Left kidney (tissue), 8 donors: ENCODE results near the gene STX11. TPM values are rescaled to one million over a fixed set of nuclear protein-coding genes. Genes with fewer than 3 reads are reported as not detected.
"Not testable (repeated sequence)": the region's sequence is repeated elsewhere in the genome, so short reads cannot be mapped to it uniquely, and the experiment has no call there.

Source experiments
- DNase-seq: peaks from one replicate; pipeline ENCODE4 v3.0.0-alpha.2; 2013
- long read RNA-seq, 8 donors: transcript quantifications; one replicate each; lab custom pipeline, GENCODE V29; 2026
- polyA plus RNA-seq: library from polyadenylated mRNA; unstranded; fragments of 120-200 nt; gene quantifications from one replicate; pipeline ENCODE4 v1.2.1, GENCODE V29; 2013; ENCODE audit not compliant: insufficient read length

STX11 gene
- 0.27 TPM for polyA plus RNA-seq
- long read RNA-seq, donor 1: 0 reads
- long read RNA-seq, donor 2: 0 reads
- long read RNA-seq, donor 3: 0 reads
- long read RNA-seq, donor 4: 0 reads
- long read RNA-seq, donor 5: 0 reads
- long read RNA-seq, donor 6: 0 reads
- long read RNA-seq, donor 7: 0 reads
- long read RNA-seq, donor 8: 0 reads

DNA sequence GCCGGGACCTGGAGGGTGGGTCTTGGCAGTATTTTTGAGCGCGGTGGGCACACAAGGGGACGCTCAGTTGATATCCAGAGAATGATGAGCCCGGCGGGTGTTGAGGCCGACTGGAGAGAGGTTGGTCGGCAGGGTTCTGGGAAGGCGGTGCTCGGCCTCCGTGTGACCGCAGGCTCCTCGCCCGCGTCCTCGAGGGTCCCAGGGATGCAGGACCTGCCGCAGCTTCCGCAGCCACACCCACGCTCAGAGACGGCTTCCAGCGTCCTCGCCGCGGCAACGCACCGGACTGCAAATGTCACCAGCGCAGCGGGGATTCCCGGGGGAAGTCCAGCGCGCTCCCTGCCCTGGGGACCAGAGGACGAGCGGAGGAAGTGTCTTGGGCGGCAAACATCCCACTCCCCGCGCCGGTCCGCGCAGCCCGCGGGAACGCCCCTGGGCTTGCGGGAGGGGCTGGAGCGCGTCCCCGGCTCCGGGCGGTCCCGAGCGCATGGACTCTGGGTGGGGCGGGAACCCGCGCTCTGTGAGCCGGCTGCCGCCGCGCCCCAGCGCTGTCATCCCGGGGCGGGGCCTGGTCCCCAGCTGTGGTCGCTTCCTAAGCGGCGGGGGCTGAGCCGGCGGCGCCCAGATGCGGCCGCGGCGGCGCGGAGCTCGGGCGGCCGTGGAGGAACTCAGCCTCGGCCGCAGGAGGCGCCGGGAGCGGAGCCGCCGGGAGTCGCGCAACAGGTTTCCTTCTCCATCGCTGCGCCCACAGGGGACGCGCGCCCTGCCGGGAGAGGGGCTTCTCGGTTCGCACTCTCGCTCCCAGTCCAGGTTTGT is at the start of gene STX11:
Gene STX11 (plus strand): TSS at position 624 of the 816 bp plus-strand sequence. CDS start 36,111 bp downstream, outside the sequence.
- peak; percentile 47 for DNase-seq

- no peak for DNase-seq
These were observed 47.2 kb upstream of the STX11 start for GRCh38 chr6:144103026-144103563.

DNA sequence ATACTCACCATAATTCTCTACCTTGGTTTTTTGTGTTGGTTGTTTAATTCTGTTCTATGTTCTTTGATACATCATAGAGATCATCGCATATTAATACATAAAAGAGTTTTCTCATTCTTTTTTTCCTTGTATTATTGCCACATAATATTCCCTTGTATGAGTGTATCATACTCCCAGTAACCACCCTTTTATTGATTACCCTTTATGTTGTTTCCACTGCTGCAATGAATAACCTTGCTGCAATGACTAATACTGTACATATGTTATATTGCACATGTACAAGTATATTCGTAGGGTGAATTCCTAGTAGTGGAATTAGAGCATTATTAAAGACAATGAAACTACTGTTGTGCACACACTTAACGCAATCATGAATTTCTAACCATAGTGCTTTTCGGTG is 45.8 kb upstream of the STX11 start:
- no peak for DNase-seq

DNA sequence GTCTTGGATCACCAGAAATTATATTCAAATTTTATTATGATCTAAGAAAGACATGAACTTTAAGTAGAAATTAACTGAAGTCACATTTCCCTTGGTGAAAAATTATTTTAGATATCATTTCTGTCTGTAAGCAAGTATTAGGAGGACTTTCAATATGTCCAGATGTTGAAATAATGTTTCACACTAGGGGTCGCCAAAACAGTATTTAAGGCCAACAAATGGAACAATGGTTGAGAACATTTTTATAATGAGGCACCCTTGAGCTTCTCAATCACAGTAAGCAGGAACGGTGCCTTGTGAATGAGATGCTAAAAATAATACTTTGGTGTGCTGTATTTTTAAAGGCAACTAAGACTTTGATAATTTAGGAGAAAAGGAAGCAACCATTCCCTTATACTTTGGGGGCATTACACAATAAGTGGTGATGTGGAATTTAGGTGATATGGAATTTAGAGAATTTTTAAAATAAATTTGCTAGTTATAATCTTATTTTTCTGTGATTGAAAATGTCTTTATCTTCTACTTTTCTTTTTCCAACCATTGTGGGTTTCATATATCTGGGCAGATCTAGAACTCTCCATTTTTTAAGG is 45.3 kb upstream of the STX11 start:
- DNase-seq: peak; percentile 77

DNA sequence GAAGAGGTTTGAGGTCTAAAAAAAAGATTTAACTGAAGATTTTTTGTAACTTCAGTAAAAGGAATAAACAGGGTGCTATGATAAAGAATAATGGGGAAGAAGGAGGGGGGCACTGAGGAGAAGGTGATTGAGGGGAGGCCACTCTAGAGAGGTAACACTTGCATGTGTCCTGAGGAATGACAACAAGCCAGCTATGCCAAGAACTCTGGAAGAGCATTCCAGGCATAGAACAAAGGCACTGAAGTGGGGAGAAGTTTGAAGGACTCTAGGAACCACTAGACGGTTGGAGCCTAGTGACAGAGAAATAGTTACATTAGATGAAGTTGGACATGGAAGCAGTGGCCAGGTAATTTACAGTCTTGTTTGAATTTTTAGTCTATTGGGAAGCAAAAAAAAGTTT is 44.1 kb upstream of the STX11 start:
- peak; percentile 7 for DNase-seq

- DNase-seq: no peak
These were observed 40.1 kb upstream of the STX11 start for GRCh38 chr6:144110210-144110609.

- no peak for DNase-seq
These were observed 37.0 kb upstream of the STX11 start for GRCh38 chr6:144113366-144113765.

GRCh38 chr6:144115219-144115618 is 35.1 kb upstream of the STX11 start:
- no peak for DNase-seq

DNA sequence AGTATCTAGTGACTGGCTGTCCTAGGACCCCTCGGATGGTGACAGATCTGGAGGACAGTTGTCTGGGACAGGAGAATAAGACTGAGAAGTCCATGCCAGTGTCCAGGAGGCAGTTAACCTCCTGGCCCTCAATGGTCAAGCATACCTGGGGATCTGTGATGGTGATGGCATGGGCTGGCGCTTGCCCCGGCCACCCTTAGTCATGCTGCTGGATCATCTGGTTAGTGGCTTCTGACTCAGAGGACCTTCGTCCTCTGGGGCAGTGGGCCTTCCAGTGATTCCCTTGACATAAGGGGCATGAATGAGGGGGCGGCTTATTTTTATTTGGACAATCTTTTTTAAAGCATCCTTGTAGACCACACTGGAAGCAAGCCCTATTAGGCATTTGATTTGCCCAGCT is 30.9 kb upstream of the STX11 start:
- DNase-seq: no peak

GRCh38 chr6:144122861-144123260 is 27.5 kb upstream of the STX11 start:
- DNase-seq: no peak

DNA sequence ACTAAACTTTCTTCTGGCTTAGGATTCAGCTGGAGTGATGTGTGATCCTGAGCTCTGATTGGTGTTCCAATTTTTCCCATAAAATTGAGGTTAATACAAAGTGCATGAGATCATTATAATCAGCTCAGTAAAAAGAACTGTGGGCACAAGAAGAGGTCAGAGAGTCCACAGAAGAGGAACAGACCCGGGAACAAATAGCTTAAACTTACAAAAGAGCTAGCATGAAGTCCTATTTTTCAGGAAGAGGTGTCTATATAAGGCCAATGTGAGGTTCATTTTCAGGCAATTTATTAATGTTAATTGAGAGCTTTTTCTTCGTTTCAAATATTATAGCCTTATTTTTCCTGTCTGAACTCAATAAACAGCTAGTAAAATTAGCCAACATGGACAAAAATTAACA is 26.9 kb upstream of the STX11 start:
- no peak for DNase-seq

- DNase-seq: no peak
These were observed 26.5 kb upstream of the STX11 start for GRCh38 chr6:144123836-144124235.

DNA sequence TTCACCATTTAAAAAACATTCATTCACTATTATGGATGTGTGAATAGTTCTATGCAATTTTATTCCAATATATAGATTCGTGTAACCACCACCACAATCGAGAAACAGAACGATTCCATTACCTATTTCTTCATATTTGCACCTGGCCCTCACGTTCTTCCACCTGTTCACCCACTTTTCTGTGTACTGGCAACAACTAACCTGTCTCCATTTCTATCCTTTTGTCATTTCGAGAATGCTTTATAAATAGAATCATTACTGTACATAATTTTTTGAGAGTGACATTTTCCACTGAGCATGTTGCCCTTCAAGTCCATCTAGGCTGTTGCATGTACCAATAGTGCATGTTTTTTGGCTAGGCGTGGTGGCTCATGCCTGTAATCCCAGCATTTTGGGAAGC is 23.2 kb upstream of the STX11 start:
- DNase-seq: no peak

DNA sequence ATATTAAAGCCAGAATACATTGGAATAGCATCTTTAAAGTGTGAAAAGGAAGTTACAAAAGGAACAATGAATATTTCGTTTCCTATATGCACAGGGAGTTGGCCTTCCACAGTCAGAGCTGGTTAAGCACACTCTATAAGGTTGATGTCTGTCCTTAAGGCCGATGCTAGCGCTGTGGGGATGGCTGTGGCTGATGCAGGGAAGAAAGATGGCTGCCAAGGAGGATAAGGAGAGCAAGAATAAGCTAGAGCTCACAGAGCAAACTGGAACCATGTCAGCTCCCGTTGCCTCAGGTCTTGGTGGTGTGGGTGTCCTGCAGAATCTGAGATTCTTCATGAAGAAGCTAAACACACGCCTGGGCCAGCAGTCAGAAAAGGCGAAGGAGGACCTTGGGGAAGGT is 20.8 kb upstream of the STX11 start:
- DNase-seq: no peak

- no peak for DNase-seq
These were observed 19.0 kb upstream of the STX11 start for GRCh38 chr6:144131248-144131709.

DNA sequence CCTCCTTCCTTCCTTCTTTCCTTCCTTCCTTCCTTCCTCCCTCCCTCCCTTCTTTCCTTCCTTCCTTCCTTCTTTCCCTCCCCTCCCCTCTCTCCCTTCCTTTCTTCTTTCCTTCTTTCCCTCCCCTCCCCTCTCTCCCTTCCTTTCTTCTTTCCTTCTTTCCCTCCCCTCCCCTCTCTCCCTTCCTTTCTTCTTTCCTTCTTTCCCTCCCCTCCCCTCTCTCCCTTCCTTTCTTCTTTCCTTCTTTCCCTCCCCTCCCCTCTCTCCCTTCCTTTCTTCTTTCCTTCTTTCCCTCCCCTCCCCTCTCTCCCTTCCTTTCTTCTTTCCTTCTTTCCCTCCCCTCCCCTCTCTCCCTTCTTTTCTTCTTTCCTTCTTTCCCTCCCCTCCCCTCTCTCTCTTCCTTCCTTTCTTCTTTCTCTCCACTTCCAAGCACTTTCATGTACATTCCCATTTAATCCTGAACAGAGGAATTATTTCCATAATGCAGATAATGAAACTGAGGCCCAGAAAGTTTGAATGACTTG is 18.1 kb upstream of the STX11 start:
- not testable (repeated sequence) for DNase-seq

GRCh38 chr6:144133225-144133821 is 17.0 kb upstream of the STX11 start:
- DNase-seq: no peak

GRCh38 chr6:144134176-144134575 is 16.1 kb upstream of the STX11 start:
- no peak for DNase-seq

- DNase-seq: no peak
These were observed 15.6 kb upstream of the STX11 start for GRCh38 chr6:144134737-144135136.

DNA sequence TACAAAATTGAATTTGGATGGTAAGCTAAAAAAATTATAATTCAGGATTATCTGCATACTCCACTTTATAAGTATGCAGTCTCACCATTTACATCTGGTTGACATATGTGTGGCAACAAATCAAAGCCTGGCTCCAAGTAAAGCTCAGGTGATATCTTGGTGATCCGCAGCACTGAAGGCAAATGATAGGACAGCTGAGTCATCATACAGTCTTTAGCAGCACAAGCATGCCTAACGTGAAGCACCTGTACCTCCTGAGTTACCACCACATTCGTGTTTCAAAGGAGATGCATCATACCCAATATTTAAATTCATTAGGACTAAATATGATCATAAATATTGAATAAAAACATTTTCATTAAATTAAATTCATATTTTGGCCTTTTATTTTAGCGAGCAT is 11.8 kb upstream of the STX11 start:
- no peak for DNase-seq

GRCh38 chr6:144139817-144140216 is 10.5 kb upstream of the STX11 start:
- no peak for DNase-seq

DNA sequence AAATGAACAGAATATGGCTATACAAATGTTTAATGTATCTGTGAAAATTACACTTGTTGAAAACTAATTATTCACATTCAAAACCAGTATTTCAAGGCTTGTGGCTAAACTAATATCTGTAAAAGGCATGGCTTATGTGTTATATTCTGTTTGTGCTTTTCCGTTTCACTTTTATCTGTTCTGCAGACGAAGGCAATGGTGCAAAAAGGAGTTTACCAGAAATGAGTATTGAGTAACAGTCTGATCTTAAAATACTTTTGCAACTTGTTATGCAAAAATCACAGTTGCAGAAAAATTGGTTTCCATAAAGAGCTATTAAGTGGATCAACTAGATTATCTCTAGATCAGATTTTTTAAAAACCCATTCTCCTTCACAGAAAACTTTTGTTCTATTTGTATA is 9.4 kb upstream of the STX11 start:
- no peak for DNase-seq
